Iris pigment epithelial cell (primary cell): ENCODE data around the gene NPHS1.
"Not testable (repeated sequence)": the region's sequence is repeated elsewhere in the genome, so short reads cannot be mapped to it uniquely, and the experiment has no call there.

Experiments used
- DNase-seq: peaks from one replicate; pipeline ENCODE4 v3.0.0-alpha.2; 2011; ENCODE audit warnings: low read depth

The NPHS1 gene, protein sequence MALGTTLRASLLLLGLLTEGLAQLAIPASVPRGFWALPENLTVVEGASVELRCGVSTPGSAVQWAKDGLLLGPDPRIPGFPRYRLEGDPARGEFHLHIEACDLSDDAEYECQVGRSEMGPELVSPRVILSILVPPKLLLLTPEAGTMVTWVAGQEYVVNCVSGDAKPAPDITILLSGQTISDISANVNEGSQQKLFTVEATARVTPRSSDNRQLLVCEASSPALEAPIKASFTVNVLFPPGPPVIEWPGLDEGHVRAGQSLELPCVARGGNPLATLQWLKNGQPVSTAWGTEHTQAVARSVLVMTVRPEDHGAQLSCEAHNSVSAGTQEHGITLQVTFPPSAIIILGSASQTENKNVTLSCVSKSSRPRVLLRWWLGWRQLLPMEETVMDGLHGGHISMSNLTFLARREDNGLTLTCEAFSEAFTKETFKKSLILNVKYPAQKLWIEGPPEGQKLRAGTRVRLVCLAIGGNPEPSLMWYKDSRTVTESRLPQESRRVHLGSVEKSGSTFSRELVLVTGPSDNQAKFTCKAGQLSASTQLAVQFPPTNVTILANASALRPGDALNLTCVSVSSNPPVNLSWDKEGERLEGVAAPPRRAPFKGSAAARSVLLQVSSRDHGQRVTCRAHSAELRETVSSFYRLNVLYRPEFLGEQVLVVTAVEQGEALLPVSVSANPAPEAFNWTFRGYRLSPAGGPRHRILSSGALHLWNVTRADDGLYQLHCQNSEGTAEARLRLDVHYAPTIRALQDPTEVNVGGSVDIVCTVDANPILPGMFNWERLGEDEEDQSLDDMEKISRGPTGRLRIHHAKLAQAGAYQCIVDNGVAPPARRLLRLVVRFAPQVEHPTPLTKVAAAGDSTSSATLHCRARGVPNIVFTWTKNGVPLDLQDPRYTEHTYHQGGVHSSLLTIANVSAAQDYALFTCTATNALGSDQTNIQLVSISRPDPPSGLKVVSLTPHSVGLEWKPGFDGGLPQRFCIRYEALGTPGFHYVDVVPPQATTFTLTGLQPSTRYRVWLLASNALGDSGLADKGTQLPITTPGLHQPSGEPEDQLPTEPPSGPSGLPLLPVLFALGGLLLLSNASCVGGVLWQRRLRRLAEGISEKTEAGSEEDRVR (N-terminal part only)

GRCh38 chr19:35852029-35852780 is at the start of gene NPHS1:
TSS of gene NPHS1 (minus strand) at chr19:35852504. CDS start at chr19:35851837, 667 bp downstream.
- no peak for DNase-seq

- no peak for DNase-seq
These were observed 48.8 kb upstream of the NPHS1 start for GRCh38 chr19:35901055-35901644.

- peak; percentile 89 for DNase-seq
These were observed 47.4 kb upstream of the NPHS1 start for GRCh38 chr19:35899547-35900214.

- no peak for DNase-seq
These were observed 46.1 kb upstream of the NPHS1 start for GRCh38 chr19:35898499-35898809.

GRCh38 chr19:35897706-35898451 is 45.6 kb upstream of the NPHS1 start:
- no peak for DNase-seq

GRCh38 chr19:35896643-35897040 is 44.3 kb upstream of the NPHS1 start:
- no peak for DNase-seq

- DNase-seq, result no peak
These were observed 43.8 kb upstream of the NPHS1 start for GRCh38 chr19:35895911-35896642.

- no peak for DNase-seq
These were observed 42.0 kb upstream of the NPHS1 start for GRCh38 chr19:35894342-35894741.

- not testable (repeated sequence) for DNase-seq
These were observed 39.5 kb upstream of the NPHS1 start for GRCh38 chr19:35891819-35892218.

DNA sequence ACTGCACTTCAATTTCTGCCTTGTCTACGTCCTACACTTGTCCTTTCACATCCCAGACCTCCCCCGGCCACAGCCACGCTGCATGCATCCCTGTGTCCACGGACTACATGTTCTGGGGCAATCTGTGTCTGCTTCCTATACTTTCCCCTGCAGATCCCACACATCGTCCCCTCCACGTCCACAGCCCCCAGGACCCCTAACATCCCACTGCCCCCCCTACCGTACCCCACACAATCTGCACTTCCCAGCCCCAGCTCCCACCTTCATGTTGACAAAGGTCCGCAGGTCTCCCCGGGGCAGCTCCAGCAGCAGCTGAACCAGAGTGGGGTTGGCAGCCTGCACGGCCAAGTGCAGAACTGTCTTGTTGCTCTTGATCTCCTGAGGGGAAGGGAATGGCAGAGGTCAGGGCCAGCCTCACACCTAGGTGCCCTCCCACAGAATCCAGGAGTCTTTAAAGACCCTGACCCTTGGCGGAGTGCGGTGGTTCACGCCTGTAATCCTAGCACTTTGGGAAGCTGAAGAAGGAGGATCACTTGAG is 37.9 kb upstream of the NPHS1 start:
- DNase-seq, result no peak

DNA sequence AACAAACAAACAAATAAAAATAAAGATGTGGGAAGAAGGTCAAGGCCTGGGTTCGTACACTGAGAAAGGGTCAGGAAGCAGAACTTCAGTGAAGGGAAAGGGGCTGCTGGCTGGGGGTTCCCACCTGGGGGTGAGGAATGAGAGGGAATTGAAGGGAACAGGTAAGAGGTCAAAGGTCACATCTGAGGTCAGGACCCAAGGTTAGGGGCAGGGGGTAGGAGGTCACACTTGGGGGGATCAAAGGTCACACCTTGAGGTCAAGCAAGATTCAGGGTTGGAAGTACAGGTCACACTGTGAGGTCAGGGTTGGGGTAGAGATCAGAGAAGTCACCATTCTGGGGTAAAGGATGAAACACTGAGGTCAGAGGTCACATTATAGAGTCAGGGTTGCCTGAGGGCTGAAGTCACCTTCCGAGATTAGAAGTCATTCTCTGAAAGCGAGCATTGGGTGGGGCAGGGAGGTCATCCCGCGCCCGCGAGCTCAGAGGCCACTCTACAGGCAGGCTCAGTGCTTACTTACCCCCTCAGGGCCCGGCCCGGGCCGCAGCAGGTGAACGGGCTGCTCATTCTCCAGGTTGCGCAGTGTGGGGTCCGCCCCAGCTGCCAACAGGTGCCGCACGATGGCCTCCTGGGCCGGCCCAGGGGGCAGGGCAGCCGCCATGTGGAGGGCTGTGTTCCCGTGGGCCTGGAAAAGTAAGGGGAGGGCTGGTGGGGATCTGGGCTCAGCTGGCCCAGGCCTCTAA is 37.2 kb upstream of the NPHS1 start:
- DNase-seq, result no peak

GRCh38 chr19:35888398-35888797 is 36.1 kb upstream of the NPHS1 start:
- DNase-seq, result no peak

- DNase-seq, result no peak
These were observed 34.9 kb upstream of the NPHS1 start for GRCh38 chr19:35887197-35887596.

DNA sequence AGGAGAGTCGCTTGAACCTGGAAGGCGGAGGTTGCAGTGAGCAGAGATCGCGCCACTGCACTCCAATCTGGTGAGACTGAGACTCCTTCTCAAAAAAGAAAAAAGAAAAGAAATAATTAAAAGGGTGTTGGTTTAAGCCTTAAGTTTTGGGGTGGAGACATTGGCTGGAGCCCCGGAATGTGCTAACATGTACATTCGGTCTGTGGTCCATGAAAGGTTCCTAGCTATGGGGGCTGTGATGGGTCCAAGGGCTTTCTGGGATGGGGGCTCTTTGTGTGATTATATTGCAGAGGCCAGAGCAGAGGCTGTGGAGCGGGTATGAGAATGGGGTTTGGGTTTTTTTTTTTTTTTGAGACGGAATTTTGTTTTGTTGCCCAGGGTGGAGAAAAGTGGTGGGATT is 33.6 kb upstream of the NPHS1 start:
- no peak for DNase-seq

GRCh38 chr19:35885225-35885738 is 33.0 kb upstream of the NPHS1 start:
- no peak for DNase-seq

DNA sequence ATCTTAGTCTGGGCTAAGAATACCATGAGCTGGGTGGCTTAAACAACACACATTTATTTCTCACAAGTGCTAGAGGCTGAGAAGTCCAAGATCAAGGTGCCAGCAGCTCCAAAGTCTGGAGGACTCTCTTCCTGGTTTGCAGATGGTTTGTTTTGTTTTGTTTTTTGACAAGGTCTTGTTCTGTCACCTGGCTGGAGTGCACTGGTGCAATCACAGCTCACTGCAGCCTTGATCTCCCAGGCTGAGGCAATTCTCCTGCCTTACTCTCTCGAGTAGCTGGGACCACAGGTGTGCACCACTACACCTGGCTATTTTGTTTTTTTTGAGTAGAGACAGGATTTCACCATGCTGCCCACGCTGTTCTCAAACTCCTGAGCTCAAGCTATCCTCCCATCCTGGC is 31.6 kb upstream of the NPHS1 start:
- DNase-seq, result no peak

DNA sequence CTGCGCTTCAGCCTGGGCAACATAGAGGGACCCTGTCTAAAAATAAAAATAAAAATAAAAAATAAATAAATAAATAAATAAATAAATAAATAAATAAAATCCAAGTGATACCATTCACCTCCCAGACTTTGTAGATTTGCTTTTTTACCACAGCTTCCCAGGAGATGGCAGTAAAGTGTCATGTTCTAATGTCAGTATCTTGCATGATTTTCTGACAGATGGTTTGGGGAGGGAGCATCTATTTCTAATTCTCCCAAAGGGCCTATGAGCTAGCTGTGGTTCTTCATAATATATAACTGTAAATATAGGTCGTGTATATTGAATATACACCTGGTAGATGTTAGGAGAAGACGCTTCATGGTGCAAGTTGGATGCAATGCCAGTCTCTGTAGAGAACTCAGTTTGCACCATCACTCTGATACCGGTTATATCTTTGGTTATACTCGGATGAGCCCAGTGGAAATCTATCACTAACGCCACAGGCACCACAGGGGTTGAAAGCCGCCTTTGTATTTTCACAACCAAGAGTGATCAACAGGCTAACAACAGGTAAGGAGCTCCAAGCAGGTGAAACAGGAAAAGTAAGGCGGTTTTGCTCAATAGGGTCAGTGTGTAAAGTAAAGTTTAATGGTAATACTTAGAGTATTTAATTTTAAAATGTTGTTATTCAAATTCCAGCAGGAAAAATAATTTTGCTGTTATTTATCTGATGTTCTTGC is 30.0 kb upstream of the NPHS1 start:
- DNase-seq, result peak; percentile 73
